Mesenchymal stem cell (in vitro differentiated cells and primary cell): ENCODE results near the gene DEGS1.

Experiments used
- DNase-seq: peaks from one replicate; pipeline ENCODE4 v3.0.0-alpha.2; 2013
- H2AFZ ChIP-seq: one replicate; pipeline ENCODE4 v1.6.1; 2013; ENCODE audit warnings: low read depth, mild to moderate bottlenecking, control low read depth, inconsistent platforms, low read length, moderate library complexity
- H2AK5ac ChIP-seq: 2 replicates; pipeline ENCODE4 v1.6.1; 2013; ENCODE audit warnings: low read length, moderate library complexity, mild to moderate bottlenecking, inconsistent platforms; ENCODE audit not compliant: severe bottlenecking
- H2BK120ac ChIP-seq: one replicate; pipeline ENCODE4 v1.6.1; 2013; ENCODE audit warnings: low read depth, mild to moderate bottlenecking, inconsistent platforms, low read length, moderate library complexity
- H2BK12ac ChIP-seq, 2 experiments: one replicate each; pipeline ENCODE4 v1.6.1; 2013; ENCODE audit warnings: inconsistent platforms in 2 of 2, low read length in 2 of 2, mild to moderate bottlenecking in 2 of 2, moderate library complexity in 2 of 2, control low read depth in 1 of 2
- H2BK15ac ChIP-seq: one replicate; pipeline ENCODE4 v1.6.1; 2013; ENCODE audit warnings: mild to moderate bottlenecking, low read depth, inconsistent platforms; ENCODE audit not compliant: poor library complexity, severe bottlenecking
- H2BK5ac ChIP-seq: 2 replicates; pipeline ENCODE4 v1.6.1; 2013; ENCODE audit warnings: low read depth, mild to moderate bottlenecking, low read length, control low read depth, inconsistent platforms; ENCODE audit not compliant: poor library complexity, severe bottlenecking
- H3K14ac ChIP-seq, 2 experiments: one replicate each; pipeline ENCODE4 v1.6.1; 2013; ENCODE audit warnings: inconsistent platforms in 2 of 2, low read length in 2 of 2, control low read depth in 1 of 2, mild to moderate bottlenecking in 1 of 2, moderate library complexity in 1 of 2
- H3K18ac ChIP-seq, 2 experiments: one replicate each; pipeline ENCODE4 v1.6.1; 2013; ENCODE audit warnings: inconsistent platforms in 2 of 2, low read length in 2 of 2, control low read depth in 1 of 2, low read depth in 1 of 2, mild to moderate bottlenecking in 1 of 2
- H3K23ac ChIP-seq, 2 experiments: one replicate each; pipeline ENCODE4 v1.6.1; 2013; ENCODE audit warnings: inconsistent platforms in 2 of 2, low read length in 2 of 2, mild to moderate bottlenecking in 2 of 2, moderate library complexity in 2 of 2, control low read depth in 1 of 2
- H3K27ac ChIP-seq: 2 replicates; pipeline ENCODE4 v1.5.1; 2013; ENCODE audit warnings: mild to moderate bottlenecking, moderate library complexity, low read length, control low read depth, inconsistent platforms; ENCODE audit not compliant: poor library complexity, severe bottlenecking
- H3K27me3 ChIP-seq, 2 experiments: 2 replicates each; pipeline versions ENCODE4 v1.6.1 to v1.7.0; 2013; ENCODE audit warnings: low read length in 2 of 2, mild to moderate bottlenecking in 2 of 2, moderate library complexity in 2 of 2, control low read depth in 1 of 2, inconsistent platforms in 1 of 2; ENCODE audit not compliant: control insufficient read depth in 1 of 2, insufficient read depth in 1 of 2
- H3K36me3 ChIP-seq, 2 experiments: 2 replicates each; pipeline versions ENCODE4 v1.6.1 to v1.7.0; 2013; ENCODE audit warnings: low read length in 2 of 2, control low read depth in 1 of 2, inconsistent platforms in 1 of 2, low read depth in 1 of 2, mild to moderate bottlenecking in 1 of 2; ENCODE audit not compliant: insufficient read depth in 2 of 2, control insufficient read depth in 1 of 2
- H3K4ac ChIP-seq, 2 experiments: one replicate each; pipeline ENCODE4 v1.6.1; 2013; ENCODE audit warnings: inconsistent platforms in 2 of 2, low read length in 2 of 2, mild to moderate bottlenecking in 2 of 2, moderate library complexity in 2 of 2, control low read depth in 1 of 2, low read depth in 1 of 2
- H3K4me1 ChIP-seq: 2 replicates; pipeline ENCODE4 v1.6.1; 2013; ENCODE audit warnings: low read depth, low read length, control low read depth; ENCODE audit not compliant: control insufficient read depth, insufficient read depth
- H3K4me2 ChIP-seq: 2 replicates; pipeline ENCODE4 v1.6.1; 2013; ENCODE audit warnings: low read length, mild to moderate bottlenecking, inconsistent platforms; ENCODE audit not compliant: poor library complexity, severe bottlenecking
- H3K4me3 ChIP-seq, 2 experiments: 2 replicates each; pipeline versions ENCODE4 v1.5.1 to v1.7.0; 2013; ENCODE audit warnings: low read length in 2 of 2, mild to moderate bottlenecking in 2 of 2, control low read depth in 1 of 2, low read depth in 1 of 2; ENCODE audit not compliant: insufficient read depth in 1 of 2
- H3K79me1 ChIP-seq: replicated peaks from 2 replicates; pipeline ENCODE4 v1.6.1; 2013; ENCODE audit warnings: mild to moderate bottlenecking, control low read depth, low read length, inconsistent platforms; ENCODE audit not compliant: poor library complexity, severe bottlenecking
- H3K9ac ChIP-seq: 2 replicates; pipeline ENCODE4 v1.7.0; 2013; ENCODE audit warnings: mild to moderate bottlenecking, low read length, moderate library complexity
- H3K9me3 ChIP-seq: 2 replicates; pipeline ENCODE4 v1.7.0; 2013; ENCODE audit warnings: mild to moderate bottlenecking, low read length; ENCODE audit not compliant: control insufficient read depth
- H4K8ac ChIP-seq: one replicate; pipeline ENCODE4 v1.6.1; 2013; ENCODE audit warnings: inconsistent platforms, mild to moderate bottlenecking, low read length, moderate library complexity
- H4K91ac ChIP-seq: one replicate; pipeline ENCODE4 v1.6.1; 2013; ENCODE audit warnings: mild to moderate bottlenecking, low read length, inconsistent platforms
- WGBS: methylation state at CpG from one replicate; pipeline ENCODE4 v1.1.7; 2013; ENCODE audit warnings: mixed read lengths; 5-methylcytosine and 5-hydroxymethylcytosine counted together

DEGS1 gene

DNA sequence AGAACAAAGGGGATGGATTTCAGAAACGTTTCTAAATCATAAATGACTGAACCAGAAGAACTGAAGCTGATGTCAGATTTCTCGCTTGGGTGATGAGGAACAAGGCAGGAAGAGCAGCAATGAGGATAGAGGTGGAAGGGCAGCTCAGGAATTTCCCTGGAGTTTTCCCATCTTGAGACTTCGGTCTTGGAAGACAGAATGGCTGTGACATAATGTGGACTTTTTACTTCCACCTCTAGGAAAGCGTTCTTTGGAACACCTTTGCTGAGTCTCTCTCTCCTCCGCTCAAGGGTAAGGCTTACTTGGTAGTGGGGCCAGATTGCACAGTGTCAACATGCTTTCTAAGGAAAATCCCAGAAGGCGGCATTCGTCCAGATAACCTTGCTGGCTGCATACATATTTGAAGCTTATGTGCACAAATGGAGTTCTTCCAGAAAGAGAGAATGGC, 36.6 kb downstream of the DEGS1 start:
- H3K27ac ChIP-seq, result peak overlapping the region; percentile 7
- no peak overlapping the region for H2BK120ac ChIP-seq
- H3K4me3 ChIP-seq, result no peak overlapping the region
- H2AK5ac ChIP-seq, result peak overlapping the region; percentile 59
- H3K4me2 ChIP-seq, result no peak overlapping the region
- H2BK12ac ChIP-seq, result no peak overlapping the region
- WGBS, result 78% methylated on average over 7 of the region's 7 CpGs
- H3K4me1 ChIP-seq, result peaks cover 2% of the 10 kb centered on the region
- H3K4ac ChIP-seq, result no peak overlapping the region
- no peaks in the 10 kb centered on the region for H3K36me3 ChIP-seq
- H4K91ac ChIP-seq, result no peak overlapping the region
- no peak overlapping the region for H3K23ac ChIP-seq
- no peak overlapping the region for H4K8ac ChIP-seq
- peak overlapping the region; percentile 77 for H2BK15ac ChIP-seq
- H3K79me1 ChIP-seq, result no peaks in the 10 kb centered on the region
- no peak overlapping the region for H3K9ac ChIP-seq
- H2AFZ ChIP-seq, result no peak overlapping the region
- no peaks in the 10 kb centered on the region for H3K9me3 ChIP-seq
- DNase-seq, result no peak
- no peak overlapping the region for H3K14ac ChIP-seq
- H3K27me3 ChIP-seq, result no peaks in the 10 kb centered on the region
- H3K18ac ChIP-seq, result no peak overlapping the region
- H2BK5ac ChIP-seq, result no peak overlapping the region

GRCh38 chr1:224223819-224224714, 41.0 kb downstream of the DEGS1 start:
- Histone ChIP-seq H2AFZ (peak overlapping the region; percentile 57), H3K36me3 (peaks cover 18 to 25% of the 10 kb centered on the region in 2 experiments), H3K9me3 (no peaks in the 10 kb centered on the region), H2BK120ac (no peak overlapping the region), H3K9ac (peak overlapping the region; percentile 9), H2AK5ac (peak overlapping the region; percentile 23), H3K4me3 (no peak overlapping the region), H3K79me1 (no peaks in the 10 kb centered on the region), H3K4me2 (no peak overlapping the region), H3K14ac (peak overlapping the region in 1 of 2 experiments; percentile 93), H3K27me3 (no peaks in the 10 kb centered on the region), H3K4me1 (peaks cover 2% of the 10 kb centered on the region), H3K27ac (peak overlapping the region; percentile 18), H4K91ac (peak overlapping the region; percentile 30), H2BK5ac (no peak overlapping the region), H4K8ac (peak overlapping the region; percentile 67), H3K4ac (peak overlapping the region in 1 of 2 experiments; percentile 60), H2BK12ac (peak overlapping the region; percentile 94), H3K18ac (peak overlapping the region; percentile 40 to 93), H2BK15ac (no peak overlapping the region), H3K23ac (no peak overlapping the region)
- WGBS, result 85% methylated on average over 9 of the region's 12 CpGs
- peak; percentile 91 for DNase-seq

- no peak overlapping the region for H3K4me3 ChIP-seq
- no peak overlapping the region for H4K8ac ChIP-seq
- peaks cover 25 to 38% of the 10 kb centered on the region in 2 experiments for H3K36me3 ChIP-seq
- no peak overlapping the region for H3K18ac ChIP-seq
- 92% methylated on average over 5 of the region's 6 CpGs for WGBS
- no peak overlapping the region for H3K9ac ChIP-seq
- no peak overlapping the region for H2AFZ ChIP-seq
- DNase-seq, result no peak
- H3K79me1 ChIP-seq, result no peaks in the 10 kb centered on the region
- no peaks in the 10 kb centered on the region for H3K9me3 ChIP-seq
- no peak overlapping the region for H2BK5ac ChIP-seq
- no peak overlapping the region for H4K91ac ChIP-seq
- H3K14ac ChIP-seq, result no peak overlapping the region
- no peak overlapping the region for H2BK15ac ChIP-seq
- no peak overlapping the region for H2BK12ac ChIP-seq
- H2AK5ac ChIP-seq, result no peak overlapping the region
- H3K4ac ChIP-seq, result no peak overlapping the region
- H3K4me2 ChIP-seq, result no peak overlapping the region
- no peaks in the 10 kb centered on the region for H3K27me3 ChIP-seq
- H3K23ac ChIP-seq, result no peak overlapping the region
- H3K27ac ChIP-seq, result no peak overlapping the region
- no peak overlapping the region for H2BK120ac ChIP-seq
- H3K4me1 ChIP-seq, result peaks cover 2% of the 10 kb centered on the region
Observed at GRCh38 chr1:224226849-224227502, 43.9 kb downstream of the DEGS1 start.

- Histone ChIP-seq H3K23ac (no peak overlapping the region), H3K4me2 (no peak overlapping the region), H2BK12ac (no peak overlapping the region), H2BK15ac (no peak overlapping the region), H2AK5ac (no peak overlapping the region), H3K9me3 (no peaks in the 10 kb centered on the region), H3K27ac (no peak overlapping the region), H3K79me1 (peaks cover 5% of the 10 kb centered on the region), H4K91ac (no peak overlapping the region), H3K9ac (no peak overlapping the region), H3K14ac (no peak overlapping the region), H4K8ac (no peak overlapping the region), H2BK120ac (no peak overlapping the region), H3K4me1 (no peaks in the 10 kb centered on the region), H2BK5ac (no peak overlapping the region), H3K36me3 (peaks cover 30 to 59% of the 10 kb centered on the region in 2 experiments), H3K18ac (no peak overlapping the region), H3K4ac (no peak overlapping the region), H3K27me3 (no peaks in the 10 kb centered on the region), H3K4me3 (no peak overlapping the region), H2AFZ (no peak overlapping the region)
- DNase-seq, result no peak
Observed at GRCh38 chr1:224234017-224234416, 51.0 kb downstream of the DEGS1 start.
